Esophagus muscularis mucosa (tissue), 4 donors: Measurements from ENCODE around the gene CIRBP. TPM values are rescaled to one million over a fixed set of nuclear protein-coding genes. Genes with fewer than 3 reads are reported as not detected.
A peak's percentile ranks its signal among the peaks of the same experiment; 100 is the strongest.

Source experiments
- DNase-seq: peaks from one replicate; pipeline ENCODE4 v3.0.0-alpha.2; 2017; ENCODE audit errors: extremely low spot score
- H3K27ac ChIP-seq, 4 donors: fragments of 200-600 bp; sonication (generic); replicated peaks in 1 of 4; 1 replicate in 3 of 4; 2 replicates in 1 of 4; pipeline ENCODE4 v1.5.1; 2016 to 2019; ENCODE audit warnings: mild to moderate bottlenecking in 1 of 4
- H3K27me3 ChIP-seq, 4 donors: fragments of 200-600 bp; sonication (generic); one replicate each; pipeline versions ENCODE4 v1.5.1 to v1.6.0; 2016 to 2019
- H3K36me3 ChIP-seq, 4 donors: fragments of 200-600 bp; sonication (generic); one replicate each; pipeline ENCODE4 v1.5.1; 2016 to 2019
- H3K4me1 ChIP-seq, 4 donors: fragments of 200-600 bp; sonication (generic); one replicate each; pipeline ENCODE4 v1.5.1; 2016 to 2019
- H3K4me3 ChIP-seq, 4 donors: fragments of 200-600 bp; sonication (generic); 1 replicate in 2 of 4; 2 replicates in 2 of 4; pipeline ENCODE4 v1.5.1; 2016 to 2019; ENCODE audit warnings: mild to moderate bottlenecking in 4 of 4, moderate library complexity in 1 of 4
- H3K9me3 ChIP-seq, 4 donors: fragments of 200-600 bp; sonication (generic); 1 replicate in 3 of 4; 2 replicates in 1 of 4; pipeline ENCODE4 v1.5.1; 2016 to 2019
- CTCF ChIP-seq, 3 experiments: fragments of 200-600 bp in 2 of 3; fragments of 450-650 bp in 1 of 3; sonication (generic) in 2 of 3; IDR thresholded peaks; one replicate each; pipeline ENCODE4 v1.5.1; 2017 to 2019; ENCODE audit warnings: antibody characterized with exemption in 3 of 3, mild to moderate bottlenecking in 2 of 3, moderate library complexity in 1 of 3
- EP300 ChIP-seq: sonication (generic); formaldehyde crosslinking; IDR thresholded peaks from one replicate; pipeline ENCODE4 v1.6.1; 2017; ENCODE audit warnings: antibody characterized with exemption
- POLR2A ChIP-seq: fragments of 450-650 bp; IDR thresholded peaks from one replicate; pipeline ENCODE4 v1.6.1; 2017; ENCODE audit warnings: antibody characterized with exemption, moderate library complexity, mild to moderate bottlenecking, low read depth
- POLR2AphosphoS5 ChIP-seq, 2 donors: sonication (generic); formaldehyde crosslinking; IDR thresholded peaks; one replicate each; pipeline ENCODE4 v1.6.1; 2017; ENCODE audit warnings: antibody characterized with exemption in 2 of 2
- WGBS: methylation state at CpG from one replicate; pipeline ENCODE4 v1.1.5; 2018; 5-methylcytosine and 5-hydroxymethylcytosine counted together
- intact Hi-C: fragments of 100-400 bp; cut with DNase I; formaldehyde crosslinking; loops from one replicate; pipeline ENCODE4 v1.15.1; 2023
- total RNA-seq, 4 donors: library from RNA; depleted of rRNA; stranded (reverse); fragments of >200 nt; gene quantifications; one replicate each; pipeline versions ENCODE4 v1.1.0 to v1.2.1, GENCODE V29; 2016

Gene CIRBP
- total RNA-seq, 4 donors from 2014 or later = 236 to 601 (median 429) TPM

- WGBS = 82% methylated on average over 15 of the region's 20 CpGs
- peaks cover 0 to 35% (median 26%) of the 10 kb centered on the region in 4 donors for H3K4me1 ChIP-seq
- DNase-seq = no peak
- H3K9me3 ChIP-seq = no peaks in the 10 kb centered on the region
- intact Hi-C loops = loop anchor here (5.0 to 10.0 kb wide), 2 partner anchors 68 to 120 kb away; partner anchors contain the start of genes DAZAP1 and GAMT
- no peak overlapping the region for H3K4me3 ChIP-seq
- H3K27ac ChIP-seq = no peak overlapping the region
- TF ChIP-seq POLR2A (no peak), CTCF (IDR thresholded peaks at IDR 0.05) (no peak), EP300 (no peak), POLR2AphosphoS5 (IDR thresholded peaks at IDR 0.05) (no peak)
- peaks cover 0 to 7% (median 2%) of the 10 kb centered on the region in 4 donors for H3K36me3 ChIP-seq
- H3K27me3 ChIP-seq = peaks cover 0 to 64% (median 34%) of the 10 kb centered on the region in 4 donors
Observed at GRCh38 chr19:1284293-1284978, 15.3 kb downstream of the CIRBP start.

GRCh38 chr19:1284979-1285736, 16.0 kb downstream of the CIRBP start:
- no peaks in the 10 kb centered on the region for H3K9me3 ChIP-seq
- no peaks in the 10 kb centered on the region for H3K36me3 ChIP-seq
- TF ChIP-seq CTCF (IDR thresholded peaks at IDR 0.05) (no peak), EP300 (no peak), POLR2AphosphoS5 (IDR thresholded peaks at IDR 0.05) (no peak), POLR2A (no peak)
- WGBS = 30% methylated on average over 24 of the region's 51 CpGs
- intact Hi-C loops = loop anchor here (5.0 to 10.0 kb wide), 2 partner anchors 67 to 120 kb away; partner anchors contain the start of genes DAZAP1 and GAMT
- peaks cover 0 to 71% (median 36%) of the 10 kb centered on the region in 4 donors for H3K27me3 ChIP-seq
- H3K4me1 ChIP-seq = peaks cover 0 to 27% (median 21%) of the 10 kb centered on the region in 4 donors
- H3K27ac ChIP-seq = no peak overlapping the region
- no peak for DNase-seq
- peak overlapping the region in 1 of 4 donors; percentile 50 for H3K4me3 ChIP-seq

- Histone ChIP-seq H3K36me3 (no peaks in the 10 kb centered on the region), H3K27me3 (peaks cover 0 to 78% (median 36%) of the 10 kb centered on the region in 4 donors), H3K4me1 (peaks cover 0 to 27% (median 21%) of the 10 kb centered on the region in 4 donors), H3K9me3 (no peaks in the 10 kb centered on the region), H3K27ac (no peak within 1 kb of the TSS), H3K4me3 (peak within 1 kb of the TSS in 2 of 4 donors; percentile 28 to 50)
- TF ChIP-seq EP300 (no peak), CTCF (IDR thresholded peaks at IDR 0.05) (no peak), POLR2A (no peak), POLR2AphosphoS5 (IDR thresholded peaks at IDR 0.05) (no peak)
- DNase-seq = no peak
- 0% methylated on average over 1 of the region's 113 CpGs for WGBS
- intact Hi-C loops = loop anchor here (10.0 kb wide), 1 partner anchor 119 kb away; the partner anchor contains the start of genes DAZAP1 and GAMT
Observed at GRCh38 chr19:1285737-1286360, 16.7 kb downstream of the CIRBP start, which contains the start of gene EFNA2. TSS of gene EFNA2 (plus strand) at chr19:1285873. CDS start at chr19:1286169, 296 bp downstream.

- intact Hi-C loops = loop anchor here (10.0 kb wide), 1 partner anchor 118 kb away; the partner anchor contains the start of genes DAZAP1 and GAMT
- Histone ChIP-seq H3K4me1 (peaks cover 0 to 27% (median 21%) of the 10 kb centered on the region in 4 donors), H3K9me3 (no peaks in the 10 kb centered on the region), H3K4me3 (peak overlapping the region in 1 of 4 donors; percentile 28), H3K27me3 (peaks cover 0 to 87% (median 39%) of the 10 kb centered on the region in 4 donors), H3K36me3 (no peaks in the 10 kb centered on the region), H3K27ac (no peak overlapping the region)
- no peak for DNase-seq
- 24% methylated on average over 7 of the region's 38 CpGs for WGBS
- no peak for TF ChIP-seq CTCF (IDR thresholded peaks at IDR 0.05)
- no peak for TF ChIP-seq POLR2AphosphoS5 (IDR thresholded peaks at IDR 0.05)
- TF ChIP-seq POLR2A = no peak
- TF ChIP-seq EP300 = no peak
Observed at GRCh38 chr19:1286487-1287353, 17.6 kb downstream of the CIRBP start.
